Raji (cell line): Measurements from ENCODE around the gene GOLGA5.

ENCODE experiments used
- POLR2A ChIP-seq: IDR thresholded peaks from 2 replicates; pipeline ENCODE4 v1.6.1; 2011; ENCODE audit warnings: low read depth, low read length, control low read depth; ENCODE audit not compliant: insufficient read depth

Gene GOLGA5

DNA sequence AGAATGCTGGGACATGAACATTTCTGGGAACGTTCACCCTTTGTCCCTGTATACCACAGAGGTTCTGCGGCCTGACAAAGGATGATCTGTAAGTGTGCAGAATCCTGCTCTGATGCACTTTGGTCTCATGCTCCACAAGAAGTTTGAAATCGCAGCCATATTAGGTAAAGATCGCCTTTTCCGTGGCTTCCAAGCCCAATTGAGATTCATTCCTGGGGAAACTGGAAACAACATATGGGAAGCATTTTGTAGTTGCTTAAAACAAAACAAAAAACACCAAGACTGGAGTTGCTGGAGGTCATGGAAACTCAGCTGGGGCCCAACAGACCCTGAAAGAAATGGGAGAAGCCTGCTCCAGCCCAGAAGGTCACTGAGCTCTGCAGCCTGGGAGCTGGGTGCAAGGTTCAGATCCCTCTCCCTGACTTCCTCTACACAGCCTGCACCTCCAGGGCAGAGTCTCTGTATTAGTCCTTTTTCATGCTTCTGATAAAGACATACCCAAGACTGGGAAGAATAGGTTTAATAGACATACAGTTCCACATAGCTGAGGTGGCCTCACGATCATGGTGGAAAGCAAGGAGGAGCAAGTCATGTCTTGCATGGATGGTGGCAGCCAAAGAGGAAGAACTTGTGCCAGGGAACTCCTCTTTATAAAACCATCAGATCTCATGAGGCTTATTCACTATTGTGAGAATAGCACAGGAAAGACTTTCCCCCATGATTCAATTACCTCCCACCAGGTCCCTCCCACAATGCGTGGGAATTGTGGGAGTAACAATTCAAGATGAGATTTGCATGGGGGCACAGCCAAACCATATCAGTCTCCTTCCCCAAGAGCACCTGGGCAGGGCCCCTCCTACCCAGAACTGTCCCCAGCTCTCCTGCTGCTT lies 68.0 kb downstream of the GOLGA5 start:
- no peak for TF ChIP-seq POLR2A

DNA sequence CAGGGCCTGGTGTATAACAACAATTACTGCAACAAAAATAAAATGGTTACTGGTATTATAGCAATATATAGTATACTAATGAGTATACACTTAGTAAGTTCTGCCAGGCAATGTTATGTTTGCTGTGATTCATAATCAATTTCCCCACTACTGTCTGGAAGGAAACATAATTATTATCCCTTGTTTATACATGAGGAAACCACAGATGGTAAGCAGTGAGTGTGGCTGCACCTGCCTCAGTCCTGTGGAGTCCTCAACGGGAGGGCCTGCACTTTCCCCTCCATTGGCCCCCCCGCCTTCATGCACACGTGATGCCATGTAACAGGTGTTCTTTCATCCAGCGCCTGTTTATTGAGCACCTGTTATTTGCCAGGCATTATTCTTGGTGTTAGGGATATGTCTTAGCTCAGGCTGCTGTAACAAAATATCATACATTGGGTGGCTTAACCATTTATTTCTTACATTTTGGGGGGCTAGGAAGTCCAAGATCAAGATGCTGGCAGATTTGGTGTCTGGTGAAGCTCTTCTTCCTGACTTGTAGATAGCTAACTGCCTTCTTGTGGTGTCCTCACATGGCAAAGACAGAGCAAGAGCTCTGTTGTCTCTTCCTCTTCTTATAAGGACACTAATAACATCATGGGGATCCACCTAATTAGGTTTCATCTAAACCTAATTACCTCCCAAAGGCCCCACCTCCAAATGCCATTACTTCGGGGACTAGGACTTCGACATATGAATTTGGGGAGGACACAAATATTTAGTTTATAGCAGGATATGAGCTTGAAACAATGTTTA lies 69.4 kb downstream of the GOLGA5 start:
- no peak for TF ChIP-seq POLR2A

DNA sequence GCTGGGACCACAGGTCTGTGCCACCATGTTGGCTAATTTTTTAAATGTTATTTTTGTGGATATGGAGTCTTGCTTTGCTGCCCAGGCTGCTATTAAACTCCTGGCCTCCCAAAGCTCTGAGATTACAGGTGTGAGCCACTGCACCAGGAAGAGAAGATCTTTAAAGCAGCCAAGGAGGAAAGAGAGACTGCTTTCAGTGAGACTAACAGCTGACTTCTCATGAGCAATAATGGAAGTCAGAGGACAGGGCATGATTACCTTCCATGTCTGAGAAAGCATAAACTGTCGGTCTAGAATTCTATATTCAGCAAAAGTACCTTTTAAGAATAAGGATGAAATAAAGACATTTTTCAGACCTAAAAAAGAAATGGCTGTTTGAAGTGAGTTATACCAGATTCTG lies 71.6 kb downstream of the GOLGA5 start:
- no peak for TF ChIP-seq POLR2A

DNA sequence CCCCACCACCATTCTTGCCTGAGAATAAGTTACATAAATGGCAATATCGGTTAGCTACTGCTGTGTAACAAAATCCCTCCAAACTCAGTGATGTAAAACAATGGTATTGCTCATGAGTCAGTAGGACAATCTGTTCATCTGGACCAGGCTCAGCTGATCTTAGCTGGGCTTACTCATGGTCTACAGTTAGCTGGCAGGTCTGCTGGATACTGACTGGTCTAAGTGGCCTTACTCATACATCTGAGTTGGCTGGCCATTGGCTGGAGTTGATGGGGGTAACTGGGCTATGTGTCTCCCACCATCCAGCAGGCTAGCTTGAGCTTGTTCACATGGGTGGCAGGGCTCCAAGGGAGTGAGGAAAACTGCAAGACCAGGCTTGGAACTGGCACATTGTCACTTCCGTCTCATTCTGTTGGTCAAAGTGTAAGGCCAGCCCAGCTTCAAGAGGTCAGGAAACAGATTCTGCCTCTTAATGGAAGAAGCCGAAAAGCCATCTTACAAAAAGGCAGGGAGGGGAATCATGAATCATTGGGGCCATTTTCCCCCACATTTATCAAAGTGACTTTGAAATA lies 72.2 kb downstream of the GOLGA5 start:
- no peak for TF ChIP-seq POLR2A

DNA sequence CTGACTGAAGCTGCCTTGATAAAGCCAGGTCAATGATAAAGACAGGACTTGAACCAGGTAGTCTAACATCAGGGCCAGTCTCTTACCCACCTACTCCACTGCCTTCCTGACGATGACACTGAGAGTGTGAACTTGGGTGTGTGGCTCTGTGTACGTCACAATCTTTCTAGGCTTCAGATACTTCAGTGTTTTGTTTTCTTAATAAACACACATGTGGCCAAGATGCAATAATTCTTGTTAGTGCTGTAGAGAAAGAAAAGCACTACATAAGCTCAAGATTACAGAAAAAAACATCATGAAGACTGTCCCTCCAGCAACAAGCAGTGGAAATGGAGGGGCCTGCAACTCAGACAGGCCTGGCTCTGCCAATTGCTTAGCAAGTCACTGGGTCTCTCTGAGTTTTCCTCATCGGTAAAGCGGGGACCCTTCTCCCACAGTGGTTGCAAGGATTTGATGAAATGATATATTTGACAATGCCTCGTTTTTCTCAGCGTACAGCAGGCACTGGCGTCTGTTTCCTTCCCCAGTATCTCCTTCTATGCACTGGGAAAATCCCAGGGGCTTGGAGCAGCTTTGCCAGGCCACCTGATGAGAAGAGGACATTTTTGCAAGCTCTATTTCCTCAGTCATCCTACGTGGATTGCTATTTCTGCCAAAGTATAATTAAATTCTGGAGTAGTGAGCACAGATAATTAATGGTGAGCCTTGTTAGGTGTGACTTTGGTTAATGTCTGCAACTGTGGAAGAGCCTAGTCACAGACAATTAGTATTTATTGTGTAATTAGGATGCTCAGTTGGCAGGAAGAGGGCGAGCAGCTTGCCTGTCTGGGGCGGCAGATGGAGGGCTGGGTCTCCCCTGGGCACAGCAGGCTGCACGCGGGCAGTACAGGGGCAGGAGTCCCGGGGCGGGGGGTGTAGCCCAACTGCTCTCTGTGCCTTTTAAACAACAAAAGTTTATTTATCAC lies 73.1 kb downstream of the GOLGA5 start:
- no peak for TF ChIP-seq POLR2A

DNA sequence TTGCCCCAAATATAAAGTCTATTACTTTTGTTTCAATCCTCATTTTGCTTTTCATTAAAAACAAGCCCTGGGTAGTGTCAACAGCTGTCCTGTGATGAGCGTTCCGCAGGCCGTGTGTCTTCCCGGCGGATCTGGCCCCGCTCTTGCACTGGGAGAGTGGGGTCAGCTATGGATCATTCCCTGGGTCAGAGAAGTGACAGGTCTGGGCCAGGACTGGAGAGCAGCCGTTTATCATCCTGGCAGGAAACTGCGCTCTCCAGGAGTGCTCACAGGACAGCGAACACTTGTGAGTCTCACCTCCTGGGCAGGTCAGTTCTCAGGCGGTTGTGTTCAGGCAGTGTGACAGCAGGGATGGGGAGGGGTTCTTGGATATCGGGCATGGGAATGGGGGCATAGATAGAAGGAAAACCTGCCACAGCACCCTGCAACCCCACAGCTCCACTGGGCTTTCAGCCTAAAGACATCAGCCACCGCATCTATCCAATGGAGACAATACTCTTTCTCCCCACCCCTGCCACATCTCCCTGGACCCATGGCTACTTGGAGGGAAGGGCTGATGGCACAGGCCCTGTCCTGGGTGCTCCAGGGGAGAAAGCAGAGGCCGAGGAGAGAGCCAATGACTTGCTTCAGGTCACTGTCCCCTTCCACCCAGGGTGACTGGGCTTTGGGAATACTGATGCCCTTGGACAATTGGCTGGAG lies 81.0 kb downstream of the GOLGA5 start:
- no peak for TF ChIP-seq POLR2A

DNA sequence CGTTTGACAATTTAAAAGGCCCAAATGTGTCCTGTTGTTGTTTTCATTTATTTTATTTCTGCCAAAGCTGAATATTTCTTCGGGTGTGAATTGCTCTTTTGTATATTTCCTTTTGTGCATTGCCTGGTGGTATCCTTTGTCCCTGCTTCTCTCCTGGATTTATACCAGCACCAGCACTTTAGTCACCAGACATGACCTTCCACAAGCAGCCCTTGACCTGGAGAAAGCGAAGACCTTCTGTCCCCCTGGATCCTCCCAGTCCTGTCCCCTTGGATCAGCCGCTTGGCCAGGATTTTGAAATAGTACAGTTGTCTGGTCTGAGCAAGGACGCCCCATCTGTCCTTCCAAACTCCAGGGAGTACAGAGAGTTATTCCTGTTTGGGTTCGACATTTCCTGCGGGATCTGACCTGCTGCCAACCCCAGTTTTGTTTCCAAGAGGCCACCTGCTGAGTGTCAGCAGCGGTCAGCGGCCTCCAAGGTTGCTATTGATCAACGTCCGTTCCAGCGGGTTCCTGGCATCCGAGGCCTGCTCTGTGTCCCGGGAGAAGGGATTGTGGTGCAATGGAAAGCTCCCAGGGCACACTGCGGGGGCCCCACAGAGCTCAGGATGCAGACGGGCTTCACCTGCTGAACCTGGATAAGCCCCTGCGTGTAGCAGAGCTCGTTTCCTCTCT lies 83.8 kb downstream of the GOLGA5 start:
- no peak for TF ChIP-seq POLR2A

DNA sequence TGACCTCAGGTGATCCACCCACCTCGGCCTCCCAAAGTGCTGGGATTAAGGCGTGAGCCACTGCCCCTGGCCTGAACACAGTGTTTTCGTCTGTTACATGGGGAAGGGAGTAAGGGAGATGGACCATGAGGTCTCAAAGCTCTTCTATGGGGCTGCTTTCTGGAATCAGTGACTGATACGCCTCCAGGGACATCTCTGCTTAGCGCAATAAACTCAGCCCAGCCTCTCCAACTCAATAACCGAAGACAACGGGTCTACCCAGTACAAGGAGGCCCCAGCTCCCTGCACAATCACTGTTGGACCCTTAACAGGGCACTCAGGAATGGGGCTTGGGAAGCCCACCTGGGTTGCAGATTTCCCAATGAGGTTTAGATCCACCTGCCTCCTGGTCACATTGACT lies 86.2 kb downstream of the GOLGA5 start:
- TF ChIP-seq POLR2A, result no peak

DNA sequence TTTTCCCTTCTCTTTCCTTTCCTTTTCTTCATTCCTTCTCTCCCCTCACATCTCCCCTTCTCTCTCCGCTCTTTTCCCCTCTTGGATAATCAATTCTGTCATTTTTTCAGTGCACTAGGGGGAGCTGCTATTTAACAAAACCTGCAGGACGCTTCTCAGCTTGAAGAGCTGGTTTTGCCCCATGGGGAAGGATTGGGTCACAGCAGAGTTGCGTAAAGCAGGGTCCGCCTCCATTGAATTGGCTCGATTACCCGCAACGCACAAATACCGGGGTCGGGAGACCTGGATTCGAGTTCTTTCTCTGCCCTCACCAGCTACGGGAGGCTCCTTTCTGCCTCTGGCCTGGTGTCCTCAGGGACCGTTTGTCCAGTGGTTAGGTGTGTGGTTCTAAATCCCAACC lies 86.7 kb downstream of the GOLGA5 start:
- TF ChIP-seq POLR2A, result no peak

DNA sequence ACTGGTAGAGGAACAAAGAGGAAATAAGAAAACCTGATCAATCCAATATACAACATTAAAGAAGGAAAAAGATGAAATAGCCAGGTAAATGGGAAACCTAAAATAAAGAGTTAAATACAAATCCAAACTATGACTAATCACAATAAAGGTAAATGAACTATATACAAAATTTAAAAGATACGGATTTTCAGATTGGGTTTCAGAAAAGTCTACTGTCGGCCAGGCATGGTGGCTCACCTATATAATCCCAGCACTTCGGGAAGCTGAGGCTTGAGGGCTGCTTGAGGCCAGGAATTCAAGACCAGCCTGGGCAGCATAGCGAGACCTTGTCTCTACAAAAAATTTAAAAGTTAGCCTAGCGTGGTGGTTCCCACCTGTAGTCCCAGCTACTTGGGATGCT lies 89.0 kb downstream of the GOLGA5 start:
- TF ChIP-seq POLR2A, result no peak

DNA sequence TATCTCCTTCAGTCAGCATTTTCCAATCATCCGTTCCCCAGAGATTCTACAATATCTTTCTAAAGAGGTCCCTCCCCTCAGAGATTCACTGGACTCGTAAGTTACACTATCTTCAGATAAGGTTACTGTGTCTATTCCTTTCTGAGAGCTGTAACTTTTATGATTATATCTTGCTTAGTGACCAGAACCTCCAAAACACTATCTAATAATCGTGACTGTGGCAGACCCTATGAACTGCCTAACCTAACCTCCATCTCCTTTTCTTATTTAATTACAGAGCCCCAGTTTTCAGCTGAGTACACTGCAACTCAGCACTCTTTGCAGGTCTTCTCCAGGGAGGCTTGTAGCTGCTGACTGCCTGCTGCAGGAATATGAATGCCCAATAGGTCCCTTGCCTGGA lies 90.3 kb downstream of the GOLGA5 start:
- TF ChIP-seq POLR2A, result no peak

DNA sequence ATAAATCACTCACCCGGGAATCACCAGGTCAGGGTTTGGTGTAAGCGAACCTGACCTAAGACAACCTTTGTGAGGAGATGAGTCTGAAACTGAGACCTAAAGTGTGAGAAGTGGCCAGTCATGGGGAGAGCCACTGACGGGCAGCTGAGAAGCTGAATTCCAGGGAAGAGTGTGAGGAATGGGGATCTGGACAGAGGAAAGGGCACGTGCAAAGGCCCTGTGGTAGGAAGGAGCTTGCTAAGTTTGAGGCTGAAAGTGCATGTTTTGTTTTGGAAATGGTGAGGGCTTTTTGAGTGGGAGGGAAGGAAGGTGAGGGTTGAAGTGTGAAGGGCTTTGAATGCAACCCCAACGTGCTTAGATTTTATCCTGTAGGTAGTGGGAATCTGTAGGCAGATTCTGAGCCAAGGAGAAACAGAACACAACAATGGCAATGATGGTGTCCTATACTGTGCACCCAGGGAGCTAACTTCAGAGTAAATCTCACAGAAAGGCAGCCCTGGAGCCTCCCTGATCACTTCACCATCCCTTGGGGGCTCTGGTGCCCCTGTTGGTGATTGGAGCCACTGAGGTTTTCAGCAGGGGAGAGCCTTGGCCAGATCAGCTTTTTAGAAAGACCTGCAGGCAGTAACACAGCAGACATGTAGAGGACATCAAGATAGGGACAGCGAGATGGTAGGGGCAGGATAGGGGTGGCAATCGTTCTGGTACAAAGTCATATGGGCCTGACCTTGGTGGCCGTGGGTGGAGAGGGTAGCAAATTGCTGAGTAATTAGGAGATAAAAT lies 91.4 kb downstream of the GOLGA5 start:
- TF ChIP-seq POLR2A, result no peak

DNA sequence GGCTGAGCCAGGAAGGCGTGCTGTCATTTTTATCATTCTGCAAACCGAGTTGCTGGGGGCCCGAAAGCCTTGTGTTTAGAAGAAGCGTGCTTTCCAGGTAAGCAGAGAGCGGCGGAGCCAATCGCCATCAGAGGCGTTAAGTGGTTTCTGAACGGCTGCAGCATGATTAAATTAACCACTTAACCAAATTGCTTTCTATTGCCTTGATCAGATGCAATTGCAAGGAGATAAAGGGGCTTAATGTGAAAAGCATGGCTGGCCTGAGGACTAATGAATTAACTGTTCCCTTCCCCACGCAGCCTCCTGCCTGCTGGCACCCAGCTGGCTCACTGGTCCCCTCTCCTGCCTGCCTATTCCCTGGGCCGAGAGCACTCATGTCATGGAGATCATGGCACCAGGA lies 92.2 kb downstream of the GOLGA5 start:
- no peak for TF ChIP-seq POLR2A
